Measurements from ENCODE around the gene CAPN11.
"Not testable (repeated sequence)": the region's sequence is repeated elsewhere in the genome, so short reads cannot be mapped to it uniquely, and the experiment has no call there.

Gene CAPN11

GRCh38 chr6:44131892-44132291 lies 26.7 kb upstream of the CAPN11 start:
- DNase-seq (ENCODE audit: low read depth) = no peak

GRCh38 chr6:44132476-44132875 lies 26.1 kb upstream of the CAPN11 start:
- DNase-seq (ENCODE audit: low read depth) = no peak

- DNase-seq (ENCODE audit: low read depth) = no peak
Observed at GRCh38 chr6:44133003-44133931, 25.4 kb upstream of the CAPN11 start.

- DNase-seq (ENCODE audit: low read depth) = no peak
Observed at GRCh38 chr6:44133981-44134711, 24.5 kb upstream of the CAPN11 start.

GRCh38 chr6:44135173-44135758 lies 23.4 kb upstream of the CAPN11 start:
- no peak for DNase-seq (ENCODE audit: low read depth)

- DNase-seq (ENCODE audit: low read depth) = no peak
Observed at GRCh38 chr6:44135875-44136274, 22.7 kb upstream of the CAPN11 start.

GRCh38 chr6:44138717-44139350 lies 19.8 kb upstream of the CAPN11 start:
- DNase-seq (ENCODE audit: low read depth) = no peak

- DNase-seq (ENCODE audit: low read depth) = no peak
Observed at GRCh38 chr6:44139351-44139743, 19.3 kb upstream of the CAPN11 start.

GRCh38 chr6:44142835-44143234 lies 15.8 kb upstream of the CAPN11 start:
- DNase-seq (ENCODE audit: low read depth) = no peak

- DNase-seq (ENCODE audit: low read depth) = no peak
Observed at GRCh38 chr6:44143731-44144130, 14.9 kb upstream of the CAPN11 start.

- DNase-seq (ENCODE audit: low read depth) = not testable (repeated sequence)
Observed at GRCh38 chr6:44144536-44144935, 14.1 kb upstream of the CAPN11 start.

GRCh38 chr6:44145839-44146238 lies 12.8 kb upstream of the CAPN11 start:
- no peak for DNase-seq (ENCODE audit: low read depth)

GRCh38 chr6:44146685-44147084 lies 11.9 kb upstream of the CAPN11 start:
- no peak for DNase-seq (ENCODE audit: low read depth)

- no peak for DNase-seq (ENCODE audit: low read depth)
Observed at GRCh38 chr6:44147256-44147655, 11.4 kb upstream of the CAPN11 start.

GRCh38 chr6:44148306-44148705 lies 10.3 kb upstream of the CAPN11 start:
- DNase-seq (ENCODE audit: low read depth) = no peak

- DNase-seq (ENCODE audit: low read depth) = no peak
Observed at GRCh38 chr6:44149369-44150012, 9.1 kb upstream of the CAPN11 start.

- DNase-seq (ENCODE audit: low read depth) = no peak
Observed at GRCh38 chr6:44150317-44150917, 8.2 kb upstream of the CAPN11 start.

GRCh38 chr6:44151348-44152108 lies 7.1 kb upstream of the CAPN11 start:
- peak; percentile 69 for DNase-seq (ENCODE audit: low read depth)

GRCh38 chr6:44152109-44152461 lies 6.5 kb upstream of the CAPN11 start:
- no peak for DNase-seq (ENCODE audit: low read depth)

- DNase-seq (ENCODE audit: low read depth) = no peak
Observed at GRCh38 chr6:44152533-44152932, 6.1 kb upstream of the CAPN11 start.

- DNase-seq (ENCODE audit: low read depth) = no peak
Observed at GRCh38 chr6:44154067-44154466, 4.6 kb upstream of the CAPN11 start.
